SK-N-SH (cell line): ENCODE results near the gene CBLB. TPM values are rescaled to one million over a fixed set of nuclear protein-coding genes. Genes with fewer than 3 reads are reported as not detected.
A peak's percentile ranks its signal among the peaks of the same experiment; 100 is the strongest.

Experiments used
- CTCF ChIA-PET: fragments of 300-600, 350-600 bp; formaldehyde crosslinking; extraction: SDS; loops from one replicate; lab custom pipeline; 2021; lab: Yijun Ruan, JAX
- POLR2A ChIA-PET: fragments of 350-600 bp; sonication (Branson Sonifier 250); formaldehyde crosslinking; extraction: SDS; loops from one replicate; lab custom pipeline; 2020; ENCODE audit warnings: antibody characterized with exemption, inconsistent platforms; lab: Yijun Ruan, JAX
- DNase-seq: peaks from one replicate; pipeline ENCODE4 v3.0.0; 2012
- H2AFZ ChIP-seq: fragments of 200-600 bp; sonication (generic); 2 replicates; pipeline ENCODE4 v1.8.1; 2016; ENCODE audit warnings: antibody characterized with exemption, mild to moderate bottlenecking, low read depth
- H3F3A ChIP-seq: fragments of 200-600 bp; sonication (generic); replicated peaks from 2 replicates; pipeline ENCODE3; 2016; ENCODE audit warnings: antibody characterized with exemption, mild to moderate bottlenecking; ENCODE audit not compliant: insufficient read depth
- H3K27ac ChIP-seq, 2 experiments: fragments of 200-500 bp in 1 of 2; fragments of 200-600 bp in 1 of 2; sonication (Bioruptor generic) in 1 of 2; sonication (generic), shearing (Covaris generic) in 1 of 2; 2 replicates each; pipeline versions ENCODE4 v1.5.1 to v1.6.1; 2014 to 2016; ENCODE audit warnings: low read depth in 2 of 2, inconsistent platforms in 1 of 2, low read length in 1 of 2, mild to moderate bottlenecking in 1 of 2, mixed read lengths in 1 of 2
- H3K27me3 ChIP-seq: fragments of 200-600 bp; sonication (generic), shearing (Covaris generic); 2 replicates; pipeline ENCODE4 v1.6.1; 2016; ENCODE audit warnings: mixed run types; ENCODE audit not compliant: insufficient read depth
- H3K36me3 ChIP-seq, 2 experiments: fragments of 200-500 bp in 1 of 2; fragments of 200-600 bp in 1 of 2; sonication (Bioruptor generic) in 1 of 2; sonication (generic) in 1 of 2; replicated peaks in 1 of 2; 2 replicates each; pipeline versions ENCODE3 to v1.5.1; 2014 to 2016; ENCODE audit warnings: low read length in 1 of 2, mild to moderate bottlenecking in 1 of 2; ENCODE audit not compliant: insufficient read depth in 2 of 2, control insufficient read depth in 1 of 2
- H3K4me1 ChIP-seq, 2 experiments: fragments of 200-500 bp in 1 of 2; fragments of 200-600 bp in 1 of 2; sonication (Bioruptor generic) in 1 of 2; sonication (generic), shearing (Covaris generic) in 1 of 2; 2 replicates each; pipeline versions ENCODE4 v1.5.1 to v1.6.1; 2014 to 2016; ENCODE audit warnings: low read depth in 1 of 2, low read length in 1 of 2, mixed run types in 1 of 2; ENCODE audit not compliant: insufficient read depth in 2 of 2, control insufficient read depth in 1 of 2
- H3K4me2 ChIP-seq: fragments of 200-600 bp; sonication (generic), shearing (Covaris generic); 2 replicates; pipeline ENCODE4 v1.6.1; 2017; ENCODE audit warnings: mixed run types
- H3K4me3 ChIP-seq, 2 experiments: fragments of 200-500 bp in 1 of 2; fragments of 200-600 bp in 1 of 2; sonication (Bioruptor generic) in 1 of 2; sonication (generic), shearing (Covaris generic) in 1 of 2; 2 replicates each; pipeline versions ENCODE4 v1.5.1 to v1.8.1; 2014 to 2016; ENCODE audit warnings: low read depth in 2 of 2, inconsistent platforms in 1 of 2, low read length in 1 of 2, mild to moderate bottlenecking in 1 of 2, mixed read lengths in 1 of 2, moderate library complexity in 1 of 2
- H3K79me2 ChIP-seq: fragments of 200-600 bp; sonication (generic); 2 replicates; pipeline ENCODE4 v1.8.1; 2017; ENCODE audit warnings: mild to moderate bottlenecking; ENCODE audit not compliant: insufficient read depth
- H3K9ac ChIP-seq: fragments of 200-600 bp; sonication (generic); 2 replicates; pipeline ENCODE4 v1.6.1; 2017; ENCODE audit warnings: mixed run types
- H3K9me2 ChIP-seq: fragments of 200-600 bp; sonication (generic); 2 replicates; pipeline ENCODE4 v1.6.1; 2017; ENCODE audit warnings: mixed run types
- H3K9me3 ChIP-seq: fragments of 200-600 bp; sonication (generic); 2 replicates; pipeline ENCODE4 v1.6.1; 2017; ENCODE audit warnings: mixed run types, mild to moderate bottlenecking, moderate library complexity
- H4K20me1 ChIP-seq: fragments of 200-600 bp; sonication (generic); 2 replicates; pipeline ENCODE4 v1.6.1; 2017; ENCODE audit warnings: mild to moderate bottlenecking, mixed run types; ENCODE audit not compliant: insufficient read depth
- CHD2 ChIP-seq: fragments of 150-350 bp; IDR thresholded peaks from 2 replicates; pipeline ENCODE4 v1.6.1; 2018; ENCODE audit warnings: low read length; ENCODE audit not compliant: partially characterized antibody
- FOXJ3 ChIP-seq: sonication (generic); formaldehyde crosslinking; IDR thresholded peaks from 2 replicates; pipeline ENCODE4 v1.5.1; 2020; ENCODE audit warnings: mild to moderate bottlenecking, missing genetic modification reagents
- GATA2 ChIP-seq: sonication (generic); formaldehyde crosslinking; IDR thresholded peaks from 2 replicates; pipeline ENCODE4 v1.5.0; 2020; ENCODE audit warnings: mild to moderate bottlenecking, missing genetic modification reagents
- JUND ChIP-seq: IDR thresholded peaks from 2 replicates; pipeline ENCODE4 v1.4.0; 2012
- MEF2A ChIP-seq: IDR thresholded peaks from 2 replicates; pipeline ENCODE4 v1.4.0; 2012; ENCODE audit warnings: low read depth, borderline replicate concordance
- NFIC ChIP-seq: IDR thresholded peaks from 2 replicates; pipeline ENCODE4 v1.4.0; 2012; ENCODE audit warnings: borderline replicate concordance
- NRF1 ChIP-seq: IDR thresholded peaks from 2 replicates; pipeline ENCODE4 v1.6.1; 2012; ENCODE audit warnings: low read depth, mild to moderate bottlenecking, low read length
- RFX5 ChIP-seq: IDR thresholded peaks from 2 replicates; pipeline ENCODE4 v1.6.1; 2012; ENCODE audit warnings: mild to moderate bottlenecking, improper control_type of control experiment, low read length
- RXRA ChIP-seq: IDR thresholded peaks from 2 replicates; pipeline ENCODE4 v1.4.0; 2012; ENCODE audit warnings: low read depth, mild to moderate bottlenecking, borderline replicate concordance
- SMC3 ChIP-seq: IDR thresholded peaks from 2 replicates; pipeline ENCODE4 v1.6.1; 2012; ENCODE audit warnings: low read depth, low read length, improper control_type of control experiment
- WGBS: methylation state at CpG from one replicate; pipeline ENCODE4 v1.1.6; 2017; ENCODE audit warnings: low lambda C conversion rate; 5-methylcytosine and 5-hydroxymethylcytosine counted together
- polyA plus RNA-seq, 3 experiments: library from polyadenylated mRNA; depleted of rRNA; stranded (reverse); fragments of >200 nt; gene quantifications; 2 replicates each; pipeline ENCODE4 v1.2.3, GENCODE V29; 2012
- TF ChIP-seq, protein P1 (sequence below): IDR thresholded peaks from 2 replicates; pipeline ENCODE4 v1.6.1; 2012; ENCODE audit warnings: mild to moderate bottlenecking, low read depth, low read length, moderate library complexity
- TF ChIP-seq, protein P2 (sequence below): IDR thresholded peaks from 2 replicates; pipeline ENCODE4; 2012
- TF ChIP-seq, protein P3 (sequence below): IDR thresholded peaks from 2 replicates; pipeline ENCODE4 v1.4.0; 2012; ENCODE audit warnings: low read depth, borderline replicate concordance
- TF ChIP-seq, protein P4 (sequence below): fragments of 150-350 bp; IDR thresholded peaks from 2 replicates; pipeline ENCODE4 v1.6.1; 2017; ENCODE audit warnings: antibody characterized with exemption, low read length, low read depth, borderline replicate concordance
- TF ChIP-seq, protein P5 (sequence below): fragments of 200-600 bp; sonication (generic); IDR thresholded peaks from 2 replicates; pipeline ENCODE4 v1.6.1; 2017; ENCODE audit warnings: antibody characterized with exemption, mild to moderate bottlenecking, moderate library complexity
- TF ChIP-seq, protein P6 (sequence below): IDR thresholded peaks from 2 replicates; pipeline ENCODE4 v1.4.0; 2012; ENCODE audit warnings: low read depth

Gene CBLB
- polyA plus RNA-seq, 1 of the 3 experiments (the other 2 are of a cell fraction): 4.4 TPM

DNA sequence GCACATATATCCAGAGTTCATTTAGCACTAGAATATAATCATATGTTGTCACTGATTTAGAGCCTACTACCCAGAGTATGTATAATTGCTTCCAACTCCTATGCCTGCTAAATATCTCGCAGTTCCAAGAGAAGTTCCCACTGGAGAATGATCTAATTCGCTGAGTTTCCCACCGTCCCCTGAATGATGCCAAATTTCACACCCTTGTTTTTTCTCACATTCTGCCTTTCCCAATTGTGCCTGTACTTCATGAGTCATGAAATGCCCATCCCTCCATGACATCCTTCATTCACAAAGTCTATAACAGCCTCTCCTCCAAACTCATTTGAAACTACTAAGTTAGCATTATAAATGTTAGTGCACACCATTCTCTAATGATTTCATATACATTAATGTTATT is 177.2 kb downstream of the CBLB start (continued):
- TF ChIP-seq, protein P1, sequence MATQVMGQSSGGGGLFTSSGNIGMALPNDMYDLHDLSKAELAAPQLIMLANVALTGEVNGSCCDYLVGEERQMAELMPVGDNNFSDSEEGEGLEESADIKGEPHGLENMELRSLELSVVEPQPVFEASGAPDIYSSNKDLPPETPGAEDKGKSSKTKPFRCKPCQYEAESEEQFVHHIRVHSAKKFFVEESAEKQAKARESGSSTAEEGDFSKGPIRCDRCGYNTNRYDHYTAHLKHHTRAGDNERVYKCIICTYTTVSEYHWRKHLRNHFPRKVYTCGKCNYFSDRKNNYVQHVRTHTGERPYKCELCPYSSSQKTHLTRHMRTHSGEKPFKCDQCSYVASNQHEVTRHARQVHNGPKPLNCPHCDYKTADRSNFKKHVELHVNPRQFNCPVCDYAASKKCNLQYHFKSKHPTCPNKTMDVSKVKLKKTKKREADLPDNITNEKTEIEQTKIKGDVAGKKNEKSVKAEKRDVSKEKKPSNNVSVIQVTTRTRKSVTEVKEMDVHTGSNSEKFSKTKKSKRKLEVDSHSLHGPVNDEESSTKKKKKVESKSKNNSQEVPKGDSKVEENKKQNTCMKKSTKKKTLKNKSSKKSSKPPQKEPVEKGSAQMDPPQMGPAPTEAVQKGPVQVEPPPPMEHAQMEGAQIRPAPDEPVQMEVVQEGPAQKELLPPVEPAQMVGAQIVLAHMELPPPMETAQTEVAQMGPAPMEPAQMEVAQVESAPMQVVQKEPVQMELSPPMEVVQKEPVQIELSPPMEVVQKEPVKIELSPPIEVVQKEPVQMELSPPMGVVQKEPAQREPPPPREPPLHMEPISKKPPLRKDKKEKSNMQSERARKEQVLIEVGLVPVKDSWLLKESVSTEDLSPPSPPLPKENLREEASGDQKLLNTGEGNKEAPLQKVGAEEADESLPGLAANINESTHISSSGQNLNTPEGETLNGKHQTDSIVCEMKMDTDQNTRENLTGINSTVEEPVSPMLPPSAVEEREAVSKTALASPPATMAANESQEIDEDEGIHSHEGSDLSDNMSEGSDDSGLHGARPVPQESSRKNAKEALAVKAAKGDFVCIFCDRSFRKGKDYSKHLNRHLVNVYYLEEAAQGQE: no peak
- no peak for TF ChIP-seq FOXJ3 (CRISPR knock-in tag)
- TF ChIP-seq CHD2: no peak
- no peak for TF ChIP-seq NFIC
- no peak for TF ChIP-seq JUND
- TF ChIP-seq, protein P2, sequence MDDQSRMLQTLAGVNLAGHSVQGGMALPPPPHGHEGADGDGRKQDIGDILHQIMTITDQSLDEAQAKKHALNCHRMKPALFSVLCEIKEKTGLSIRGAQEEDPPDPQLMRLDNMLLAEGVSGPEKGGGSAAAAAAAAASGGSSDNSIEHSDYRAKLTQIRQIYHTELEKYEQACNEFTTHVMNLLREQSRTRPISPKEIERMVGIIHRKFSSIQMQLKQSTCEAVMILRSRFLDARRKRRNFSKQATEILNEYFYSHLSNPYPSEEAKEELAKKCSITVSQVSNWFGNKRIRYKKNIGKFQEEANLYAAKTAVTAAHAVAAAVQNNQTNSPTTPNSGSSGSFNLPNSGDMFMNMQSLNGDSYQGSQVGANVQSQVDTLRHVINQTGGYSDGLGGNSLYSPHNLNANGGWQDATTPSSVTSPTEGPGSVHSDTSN: no peak
- TF ChIP-seq, all 33 proteins: peak for 0

DNA sequence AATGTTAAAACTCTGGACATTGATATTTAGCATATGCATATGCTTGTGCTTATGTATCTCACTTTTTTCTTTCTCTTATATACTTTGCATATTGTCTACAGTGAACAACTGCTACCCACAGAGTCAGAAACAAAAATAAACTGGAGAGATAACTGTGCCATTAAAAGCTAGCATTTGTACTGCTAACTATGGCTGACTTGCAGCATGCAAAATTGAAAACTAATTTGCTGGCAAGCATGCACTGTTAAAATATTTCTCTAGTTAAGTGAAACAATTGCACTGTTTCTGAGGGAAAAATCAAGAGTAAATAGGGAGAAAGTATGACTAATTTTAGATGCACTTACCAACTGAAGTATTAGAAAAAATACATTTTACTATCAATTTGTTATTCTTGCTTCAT is 177.8 kb downstream of the CBLB start:
- H3K27ac ChIP-seq: no peak overlapping the region
- no peak for DNase-seq
- no peak overlapping the region for H2AFZ ChIP-seq
- H3K9me2 ChIP-seq: no peaks in the 10 kb centered on the region
- H3F3A ChIP-seq: peaks cover 9% of the 10 kb centered on the region
- no peaks in the 10 kb centered on the region for H4K20me1 ChIP-seq
- TF ChIP-seq NRF1: no peak
- no peaks in the 10 kb centered on the region for H3K27me3 ChIP-seq
- no peak overlapping the region for H3K9ac ChIP-seq
- H3K4me2 ChIP-seq: no peak overlapping the region
- H3K4me1 ChIP-seq: peaks cover 0 to 24% of the 10 kb centered on the region in 2 experiments; a peak in 1 of 4 replicates
- H3K9me3 ChIP-seq: no peaks in the 10 kb centered on the region
- H3K4me3 ChIP-seq: no peak overlapping the region
- ChIA-PET POLR2A (no interaction called here), CTCF (interaction anchor here (2.1 kb wide), 1 partner anchor 1374 kb away, joined by 7 read pairs; no protein-coding TSS in a partner anchor)
- no peaks in the 10 kb centered on the region for H3K79me2 ChIP-seq
- peaks cover 6 to 39% of the 10 kb centered on the region in 2 experiments for H3K36me3 ChIP-seq

DNA sequence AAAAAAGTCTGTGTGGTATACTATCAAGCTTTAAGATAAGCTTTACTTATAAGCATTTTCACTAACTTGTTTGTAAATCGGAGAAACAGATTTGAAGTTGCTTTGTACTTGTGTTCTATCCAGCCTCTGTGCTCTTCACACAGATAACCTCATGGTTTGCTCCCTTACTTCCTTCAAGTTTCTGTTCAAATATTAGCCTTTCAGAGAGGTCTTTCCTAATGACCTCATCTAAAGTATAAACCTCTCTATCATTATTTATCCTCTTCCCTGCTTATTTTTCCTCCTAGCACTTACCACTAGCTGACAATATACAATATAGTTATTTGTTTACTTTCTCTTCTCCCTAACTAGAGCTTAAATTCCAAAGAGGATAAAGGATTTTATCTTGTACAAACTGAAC is 180.0 kb downstream of the CBLB start:
- H2AFZ ChIP-seq: no peak overlapping the region
- H3K27ac ChIP-seq: 0 out of 4 replicates have a peak overlapping the region, but pooled peaks of 1 of the 2 experiments have one; percentile 9
- ChIA-PET POLR2A (no interaction called here), CTCF (interaction anchor here (0.9 to 2.6 kb wide), 3 partner anchors 9 to 921 kb away, joined by 3 to 20 read pairs (median 4); no protein-coding TSS in a partner anchor)
- H3K9ac ChIP-seq: no peak overlapping the region
- H3K36me3 ChIP-seq: peaks cover 11 to 36% of the 10 kb centered on the region in 2 experiments
- no peaks in the 10 kb centered on the region for H3K9me3 ChIP-seq
- peaks cover 9% of the 10 kb centered on the region for H3F3A ChIP-seq
- no peak overlapping the region for H3K4me3 ChIP-seq
- peaks cover 0 to 25% of the 10 kb centered on the region in 2 experiments; a peak in 1 of 4 replicates for H3K4me1 ChIP-seq
- no peaks in the 10 kb centered on the region for H3K9me2 ChIP-seq
- no peak overlapping the region for H3K4me2 ChIP-seq
- no peaks in the 10 kb centered on the region for H4K20me1 ChIP-seq
- no peaks in the 10 kb centered on the region for H3K79me2 ChIP-seq
- H3K27me3 ChIP-seq: no peaks in the 10 kb centered on the region
- 78% methylated on average over 1 of the region's 1 CpG for WGBS
- DNase-seq: no peak
- TF ChIP-seq, protein P3, sequence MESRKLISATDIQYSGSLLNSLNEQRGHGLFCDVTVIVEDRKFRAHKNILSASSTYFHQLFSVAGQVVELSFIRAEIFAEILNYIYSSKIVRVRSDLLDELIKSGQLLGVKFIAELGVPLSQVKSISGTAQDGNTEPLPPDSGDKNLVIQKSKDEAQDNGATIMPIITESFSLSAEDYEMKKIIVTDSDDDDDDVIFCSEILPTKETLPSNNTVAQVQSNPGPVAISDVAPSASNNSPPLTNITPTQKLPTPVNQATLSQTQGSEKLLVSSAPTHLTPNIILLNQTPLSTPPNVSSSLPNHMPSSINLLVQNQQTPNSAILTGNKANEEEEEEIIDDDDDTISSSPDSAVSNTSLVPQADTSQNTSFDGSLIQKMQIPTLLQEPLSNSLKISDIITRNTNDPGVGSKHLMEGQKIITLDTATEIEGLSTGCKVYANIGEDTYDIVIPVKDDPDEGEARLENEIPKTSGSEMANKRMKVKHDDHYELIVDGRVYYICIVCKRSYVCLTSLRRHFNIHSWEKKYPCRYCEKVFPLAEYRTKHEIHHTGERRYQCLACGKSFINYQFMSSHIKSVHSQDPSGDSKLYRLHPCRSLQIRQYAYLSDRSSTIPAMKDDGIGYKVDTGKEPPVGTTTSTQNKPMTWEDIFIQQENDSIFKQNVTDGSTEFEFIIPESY: no peak
- no peak for TF ChIP-seq RFX5
- TF ChIP-seq SMC3: no peak
- TF ChIP-seq GATA2 (CRISPR knock-in tag): no peak
- TF ChIP-seq, protein P4, sequence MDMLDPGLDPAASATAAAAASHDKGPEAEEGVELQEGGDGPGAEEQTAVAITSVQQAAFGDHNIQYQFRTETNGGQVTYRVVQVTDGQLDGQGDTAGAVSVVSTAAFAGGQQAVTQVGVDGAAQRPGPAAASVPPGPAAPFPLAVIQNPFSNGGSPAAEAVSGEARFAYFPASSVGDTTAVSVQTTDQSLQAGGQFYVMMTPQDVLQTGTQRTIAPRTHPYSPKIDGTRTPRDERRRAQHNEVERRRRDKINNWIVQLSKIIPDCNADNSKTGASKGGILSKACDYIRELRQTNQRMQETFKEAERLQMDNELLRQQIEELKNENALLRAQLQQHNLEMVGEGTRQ: no peak
- TF ChIP-seq, protein P5, sequence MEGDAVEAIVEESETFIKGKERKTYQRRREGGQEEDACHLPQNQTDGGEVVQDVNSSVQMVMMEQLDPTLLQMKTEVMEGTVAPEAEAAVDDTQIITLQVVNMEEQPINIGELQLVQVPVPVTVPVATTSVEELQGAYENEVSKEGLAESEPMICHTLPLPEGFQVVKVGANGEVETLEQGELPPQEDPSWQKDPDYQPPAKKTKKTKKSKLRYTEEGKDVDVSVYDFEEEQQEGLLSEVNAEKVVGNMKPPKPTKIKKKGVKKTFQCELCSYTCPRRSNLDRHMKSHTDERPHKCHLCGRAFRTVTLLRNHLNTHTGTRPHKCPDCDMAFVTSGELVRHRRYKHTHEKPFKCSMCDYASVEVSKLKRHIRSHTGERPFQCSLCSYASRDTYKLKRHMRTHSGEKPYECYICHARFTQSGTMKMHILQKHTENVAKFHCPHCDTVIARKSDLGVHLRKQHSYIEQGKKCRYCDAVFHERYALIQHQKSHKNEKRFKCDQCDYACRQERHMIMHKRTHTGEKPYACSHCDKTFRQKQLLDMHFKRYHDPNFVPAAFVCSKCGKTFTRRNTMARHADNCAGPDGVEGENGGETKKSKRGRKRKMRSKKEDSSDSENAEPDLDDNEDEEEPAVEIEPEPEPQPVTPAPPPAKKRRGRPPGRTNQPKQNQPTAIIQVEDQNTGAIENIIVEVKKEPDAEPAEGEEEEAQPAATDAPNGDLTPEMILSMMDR: no peak
- no peak for TF ChIP-seq MEF2A
- TF ChIP-seq, protein P6, sequence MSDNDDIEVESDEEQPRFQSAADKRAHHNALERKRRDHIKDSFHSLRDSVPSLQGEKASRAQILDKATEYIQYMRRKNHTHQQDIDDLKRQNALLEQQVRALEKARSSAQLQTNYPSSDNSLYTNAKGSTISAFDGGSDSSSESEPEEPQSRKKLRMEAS: no peak
- TF ChIP-seq RXRA: no peak
